Measurements from ENCODE around the gene SERPINA5. TPM values are rescaled to one million over a fixed set of nuclear protein-coding genes. Genes with fewer than 3 reads are reported as not detected.

The SERPINA5 gene
- total and polyA plus RNA-seq, 2 of the 8 experiments (the other 6 are each of a cell fraction or from before 2014, with no cell fraction given), result 1.8 to 1.9 TPM

- Histone ChIP-seq H2BK5ac (ENCODE audit: low read depth, low read length) (no peak overlapping the region), H3K23me2 (ENCODE audit: low read depth, low read length) (no peaks in the 10 kb centered on the region)
- FAIRE-seq, result no peak
- no peak for TF ChIP-seq TCF12 (IDR thresholded peaks at IDR 0.05; ENCODE audit: low read depth, low read length)
- no peak for TF ChIP-seq CREB1 (IDR thresholded peaks at IDR 0.05)
- TF ChIP-seq SIX5 (IDR thresholded peaks at IDR 0.05; ENCODE audit: low read depth, low read length), result no peak
- no peak for TF ChIP-seq SP2 (IDR thresholded peaks at IDR 0.05; ENCODE audit: low read length)
- no peak for TF ChIP-seq ATF2 (IDR thresholded peaks at IDR 0.05; ENCODE audit: low read length)
- no peak for TF ChIP-seq SRF (IDR thresholded peaks at IDR 0.05; ENCODE audit: low read depth, low read length)
- TF ChIP-seq RAD21 (IDR thresholded peaks at IDR 0.05 in 1 of 2, conservative IDR thresholded peaks at IDR 0.05 in 1 of 2; ENCODE audit: low read depth in 2 of 2, low read length in 2 of 2), result no peak
- no peak for TF ChIP-seq USF2 (IDR thresholded peaks at IDR 0.05; ENCODE audit: low read length)
- no peak for TF ChIP-seq TAF7 (optimal IDR thresholded peaks at IDR 0.05; ENCODE audit: borderline replicate concordance, low read depth, low read length)
- TF ChIP-seq BACH1 (IDR thresholded peaks at IDR 0.05; ENCODE audit: low read length), result no peak
These were observed 40.3 kb downstream of the SERPINA5 start for GRCh38 chr14:94621358-94622134.

More at GRCh38 chr14:94621358-94622134, 40.3 kb downstream of the SERPINA5 start:
- no peaks in the 10 kb centered on the region for H3K27me3 ChIP-seq (replicated peaks in 1 of 4; ENCODE audit: control insufficient read depth in 3 of 4, extremely low read depth in 1 of 4, insufficient read depth in 3 of 4, low read length in 3 of 4)
- no peaks in the 10 kb centered on the region for H3K79me1 ChIP-seq (ENCODE audit: low read depth, low read length)
- POLR2A ChIA-PET (ENCODE audit: partially characterized antibody), result no interaction called here
- H2BK20ac ChIP-seq (ENCODE audit: low read length), result no peak overlapping the region
- no peak overlapping the region for H3K18ac ChIP-seq (ENCODE audit: extremely low read depth, low read length)
- H3K9ac ChIP-seq (replicated peaks in 1 of 4; ENCODE audit: extremely low read depth in 1 of 4, low read depth in 3 of 4, low read length in 3 of 4), result no peak overlapping the region
- no peak overlapping the region for H4K5ac ChIP-seq (ENCODE audit: insufficient read length, low read depth, low read length)
- WGBS, 2 experiments (ENCODE audit: extremely low coverage in 1 of 2, insufficient coverage in 1 of 2, insufficient read length in 1 of 2, insufficient replicate concordance in 2 of 2, low coverage in 1 of 2, low lambda C conversion rate in 2 of 2, missing lambda C conversion rate in 1 of 2), result 80% methylated on average over 5 of the region's 5 CpGs; no CpG with 5 or more reads in 1 of the 2 experiments
- H3K56ac ChIP-seq (replicated peaks; ENCODE audit: insufficient read length, low read depth, low read length), result no peak overlapping the region
- H2BK12ac ChIP-seq (ENCODE audit: low read depth, low read length), result no peak overlapping the region
- H3K4ac ChIP-seq (replicated peaks; ENCODE audit: insufficient read length, low read depth, low read length), result no peak overlapping the region
- H4K91ac ChIP-seq (replicated peaks; ENCODE audit: insufficient read length, low read length), result no peak overlapping the region
- no peak overlapping the region for H2AFZ ChIP-seq (ENCODE audit: low read length)
- H4K8ac ChIP-seq (ENCODE audit: extremely low read depth, insufficient read depth, low read length), result no peak overlapping the region
- no peak overlapping the region for H3K14ac ChIP-seq (ENCODE audit: insufficient read length)
- H3K9me3 ChIP-seq (ENCODE audit: insufficient read depth in 2 of 2, low read depth in 1 of 2, low read length in 1 of 2), result peaks cover 14 to 26% of the 10 kb centered on the region in 2 experiments
- H2BK120ac ChIP-seq (replicated peaks; ENCODE audit: low read depth, low read length), result no peak overlapping the region
- H3K79me2 ChIP-seq (ENCODE audit: control insufficient read depth in 1 of 2, insufficient read depth in 2 of 2, low read length in 2 of 2), result no peaks in the 10 kb centered on the region
- no peak overlapping the region for H3K4me3 ChIP-seq (ENCODE audit: extremely low read depth in 1 of 4, insufficient read depth in 2 of 4, low read depth in 3 of 4, low read length in 4 of 4)
- no peak for DNase-seq (ENCODE audit: low read depth in 1 of 2, low spot score in 2 of 2)
- H3K27ac ChIP-seq (ENCODE audit: low read depth, low read length), result no peak overlapping the region
- CTCF ChIA-PET (ENCODE audit: partially characterized antibody), result interaction anchor here (1.3 to 2.2 kb wide), 3 partner anchors 10 to 73 kb away, joined by 3 to 6 read pairs (median 5); partner anchors contain the start of gene SERPINA3
- no peak overlapping the region for H3K23ac ChIP-seq (ENCODE audit: insufficient read length)
- no peak overlapping the region for H2BK15ac ChIP-seq (ENCODE audit: low read length)
- H4K20me1 ChIP-seq (replicated peaks in 1 of 2; ENCODE audit: control insufficient read depth in 1 of 2, insufficient read depth in 2 of 2, low read length in 2 of 2), result no peaks in the 10 kb centered on the region
- H2AK5ac ChIP-seq (ENCODE audit: low read depth, low read length), result no peak overlapping the region
- H3K36me3 ChIP-seq (ENCODE audit: control insufficient read depth in 2 of 4, insufficient read depth in 4 of 4, low read length in 3 of 4), result 0 out of 8 replicates have a peak, but pooled peaks cover 0 to 2% (median 0%) of the 10 kb centered on the region in 4 experiments
- no peaks in the 10 kb centered on the region for H3K4me1 ChIP-seq (replicated peaks in 1 of 4; ENCODE audit: control insufficient read depth in 3 of 4, insufficient read depth in 4 of 4, low read length in 3 of 4)
- no peak overlapping the region for H3K4me2 ChIP-seq (ENCODE audit: insufficient read depth in 1 of 2, low read depth in 2 of 2, low read length in 2 of 2)

All from H1 (cell line).